HPDE6-E6E7 (cell line): ENCODE results near the gene LGALS9.
A peak's percentile ranks its signal among the peaks of the same experiment; 100 is the strongest.
"Not testable (repeated sequence)": the region's sequence is repeated elsewhere in the genome, so short reads cannot be mapped to it uniquely, and the experiment has no call there.

Source experiments
- DNase-seq: peaks from one replicate; pipeline ENCODE4 v3.0.0; 2011; ENCODE audit warnings: missing footprints; ENCODE audit errors: extremely low spot score

Gene LGALS9

GRCh38 chr17:27629260-27629659 is 1.7 kb upstream of the LGALS9 start:
- DNase-seq, result not testable (repeated sequence)

GRCh38 chr17:27631411-27631760 is 398 bp downstream of the LGALS9 start:
- peak; percentile 51 for DNase-seq

GRCh38 chr17:27631897-27632725 is 1.1 kb downstream of the LGALS9 start:
- no peak for DNase-seq

GRCh38 chr17:27632766-27633165 is 1.8 kb downstream of the LGALS9 start:
- not testable (repeated sequence) for DNase-seq

GRCh38 chr17:27633312-27634025 is 2.5 kb downstream of the LGALS9 start:
- DNase-seq, result no peak

- DNase-seq, result no peak
Measured at GRCh38 chr17:27634026-27634335, 3.0 kb downstream of the LGALS9 start.

GRCh38 chr17:27634776-27635175 is 3.8 kb downstream of the LGALS9 start:
- DNase-seq, result no peak

- no peak for DNase-seq
Measured at GRCh38 chr17:27635275-27635823, 4.4 kb downstream of the LGALS9 start.

GRCh38 chr17:27636005-27636520 is 5.1 kb downstream of the LGALS9 start:
- not testable (repeated sequence) for DNase-seq

GRCh38 chr17:27637818-27638217 is 6.8 kb downstream of the LGALS9 start:
- not testable (repeated sequence) for DNase-seq

- not testable (repeated sequence) for DNase-seq
Measured at GRCh38 chr17:27638415-27638914, 7.5 kb downstream of the LGALS9 start.

GRCh38 chr17:27640790-27641189 is 9.8 kb downstream of the LGALS9 start:
- DNase-seq, result no peak

- DNase-seq, result no peak
Measured at GRCh38 chr17:27644586-27644985, 13.6 kb downstream of the LGALS9 start.

- DNase-seq, result not testable (repeated sequence)
Measured at GRCh38 chr17:27645621-27646020, 14.6 kb downstream of the LGALS9 start.

- DNase-seq, result no peak
Measured at GRCh38 chr17:27646232-27646631, 15.2 kb downstream of the LGALS9 start.

GRCh38 chr17:27647765-27648164 is 16.8 kb downstream of the LGALS9 start:
- DNase-seq, result no peak

GRCh38 chr17:27649111-27649571 is 18.2 kb downstream of the LGALS9 start:
- not testable (repeated sequence) for DNase-seq

- DNase-seq, result no peak
Measured at GRCh38 chr17:27649929-27650328, 18.9 kb downstream of the LGALS9 start.

GRCh38 chr17:27650836-27651235 is 19.8 kb downstream of the LGALS9 start:
- no peak for DNase-seq

- DNase-seq, result no peak
Measured at GRCh38 chr17:27651411-27652345, 20.7 kb downstream of the LGALS9 start.

GRCh38 chr17:27653449-27653971 is 22.5 kb downstream of the LGALS9 start:
- DNase-seq, result not testable (repeated sequence)
